ENCODE measurements around the gene PLPP6. TPM values are rescaled to one million over a fixed set of nuclear protein-coding genes. Genes with fewer than 3 reads are reported as not detected.
A peak's percentile ranks its signal among the peaks of the same experiment; 100 is the strongest.

The PLPP6 gene
- total and polyA plus RNA-seq, 2 donors, result 6.4 to 12.4 TPM

- Histone ChIP-seq H3K4me3 (ENCODE audit: low read length in 2 of 2) (no peak overlapping the region), H3K27me3 (ENCODE audit: control insufficient read depth in 2 of 2, insufficient read depth in 1 of 2, low read length in 1 of 2) (no peaks in the 10 kb centered on the region), H3K9me3 (ENCODE audit: control insufficient read depth in 2 of 2, insufficient read depth in 1 of 2, low read length in 1 of 2) (no peaks in the 10 kb centered on the region), H3K4me1 (ENCODE audit: control insufficient read depth in 2 of 2, insufficient read depth in 2 of 2, low read length in 2 of 2) (no peaks in the 10 kb centered on the region), H3K27ac (ENCODE audit: low read depth in 1 of 2, low read length in 1 of 2) (no peak overlapping the region), H3K36me3 (ENCODE audit: control insufficient read depth in 2 of 2, insufficient read depth in 2 of 2, low read length in 1 of 2) (peaks cover 22 to 32% of the 10 kb centered on the region in 2 donors)
- no peak for DNase-seq (ENCODE audit: low read depth in 6 of 9, low spot score in 9 of 9)
- 97% methylated on average over 3 of the region's 3 CpGs for WGBS
Observed at GRCh38 chr9:4691795-4692194, 29.7 kb downstream of the PLPP6 start.

DNA sequence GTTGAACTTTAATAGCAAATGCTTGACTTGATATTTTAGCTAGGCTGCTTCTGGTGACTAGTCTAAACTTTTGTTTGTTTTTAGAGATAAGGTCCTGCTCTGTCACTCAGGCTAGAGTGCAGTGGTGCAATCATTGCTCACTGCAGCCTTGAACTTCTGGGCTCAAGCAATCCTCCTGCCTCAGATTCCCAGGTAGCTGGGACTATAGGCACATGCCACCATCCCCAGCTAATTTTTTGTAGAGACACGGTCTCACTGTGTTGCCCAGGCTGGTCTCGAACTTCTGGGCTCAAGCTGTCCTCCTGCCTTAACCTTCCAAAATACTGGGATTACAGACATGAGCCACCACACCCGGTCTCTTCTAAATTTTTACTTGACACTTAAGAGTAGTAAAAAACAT lies 38.0 kb downstream of the PLPP6 start:
- Histone ChIP-seq H3K9me3 (ENCODE audit: control insufficient read depth in 2 of 2, insufficient read depth in 1 of 2, low read length in 1 of 2) (no peaks in the 10 kb centered on the region), H3K27ac (ENCODE audit: low read depth in 1 of 2, low read length in 1 of 2) (no peak overlapping the region), H3K36me3 (ENCODE audit: control insufficient read depth in 2 of 2, insufficient read depth in 2 of 2, low read length in 1 of 2) (peaks cover 4 to 47% of the 10 kb centered on the region in 2 donors), H3K4me3 (ENCODE audit: low read length in 2 of 2) (no peak overlapping the region), H3K27me3 (ENCODE audit: control insufficient read depth in 2 of 2, insufficient read depth in 1 of 2, low read length in 1 of 2) (no peaks in the 10 kb centered on the region), H3K4me1 (ENCODE audit: control insufficient read depth in 2 of 2, insufficient read depth in 2 of 2, low read length in 2 of 2) (no peaks in the 10 kb centered on the region)
- no peak for DNase-seq (ENCODE audit: low read depth in 6 of 9, low spot score in 9 of 9)
- 96% methylated on average over 3 of the region's 3 CpGs for WGBS

GRCh38 chr9:4700932-4701331 lies 38.8 kb downstream of the PLPP6 start:
- 97% methylated on average over 2 of the region's 2 CpGs for WGBS

DNA sequence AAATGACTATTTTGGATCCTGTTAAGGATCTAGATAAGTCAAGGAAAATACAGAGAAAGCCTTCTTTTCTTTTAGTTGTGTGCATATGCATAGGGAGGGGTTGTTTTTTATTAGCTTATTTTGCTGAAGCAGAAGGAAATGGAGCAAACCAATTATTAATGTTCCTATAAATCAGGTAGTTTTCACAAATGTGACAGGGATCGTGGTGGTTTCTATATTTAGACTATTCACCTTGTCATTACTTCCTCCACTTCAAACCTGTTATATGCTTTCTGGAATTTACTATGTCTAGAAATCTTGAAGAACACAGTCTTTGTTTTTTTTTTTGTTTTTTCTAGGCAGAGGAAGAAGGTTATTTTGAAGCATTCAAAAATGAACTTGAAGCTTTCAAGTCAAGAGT lies 39.4 kb downstream of the PLPP6 start:
- Histone ChIP-seq H3K27ac (ENCODE audit: low read depth in 1 of 2, low read length in 1 of 2) (no peak overlapping the region), H3K4me3 (ENCODE audit: low read length in 2 of 2) (no peak overlapping the region), H3K36me3 (ENCODE audit: control insufficient read depth in 2 of 2, insufficient read depth in 2 of 2, low read length in 1 of 2) (peaks cover 0 to 56% of the 10 kb centered on the region in 2 donors), H3K4me1 (ENCODE audit: control insufficient read depth in 2 of 2, insufficient read depth in 2 of 2, low read length in 2 of 2) (no peaks in the 10 kb centered on the region), H3K9me3 (ENCODE audit: control insufficient read depth in 2 of 2, insufficient read depth in 1 of 2, low read length in 1 of 2) (no peaks in the 10 kb centered on the region), H3K27me3 (ENCODE audit: control insufficient read depth in 2 of 2, insufficient read depth in 1 of 2, low read length in 1 of 2) (no peaks in the 10 kb centered on the region)
- 66% methylated on average over 1 of the region's 1 CpG for WGBS
- no peak for DNase-seq (ENCODE audit: low read depth in 6 of 9, low spot score in 9 of 9)

More at GRCh38 chr9:4700932-4701331, 38.8 kb downstream of the PLPP6 start:
- Histone ChIP-seq H3K27ac (ENCODE audit: low read depth in 1 of 2, low read length in 1 of 2) (no peak overlapping the region), H3K27me3 (ENCODE audit: control insufficient read depth in 2 of 2, insufficient read depth in 1 of 2, low read length in 1 of 2) (no peaks in the 10 kb centered on the region), H3K4me3 (ENCODE audit: low read length in 2 of 2) (no peak overlapping the region), H3K4me1 (ENCODE audit: control insufficient read depth in 2 of 2, insufficient read depth in 2 of 2, low read length in 2 of 2) (no peaks in the 10 kb centered on the region), H3K9me3 (ENCODE audit: control insufficient read depth in 2 of 2, insufficient read depth in 1 of 2, low read length in 1 of 2) (no peaks in the 10 kb centered on the region), H3K36me3 (ENCODE audit: control insufficient read depth in 2 of 2, insufficient read depth in 2 of 2, low read length in 1 of 2) (peaks cover 0 to 50% of the 10 kb centered on the region in 2 donors)
- DNase-seq (ENCODE audit: low read depth in 6 of 9, low spot score in 9 of 9), result no peak

DNA sequence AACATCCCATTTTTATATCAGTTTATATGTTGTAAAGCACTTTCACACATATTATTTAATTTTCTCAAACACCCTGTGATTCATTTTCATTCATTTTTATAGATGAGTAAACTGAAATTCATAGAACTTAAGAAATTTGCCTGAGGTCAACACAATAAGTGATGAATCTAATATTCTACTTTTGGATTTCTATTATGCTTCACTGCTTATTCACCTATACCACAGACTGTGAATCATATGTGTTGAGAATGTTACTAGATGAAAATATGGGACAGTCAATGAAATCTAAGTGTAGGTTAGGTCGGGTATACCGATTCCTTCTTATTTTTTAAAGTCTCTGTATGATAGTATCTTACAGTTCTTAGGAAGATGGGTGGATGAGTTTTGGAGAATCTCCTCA lies 42.0 kb downstream of the PLPP6 start:
- Histone ChIP-seq H3K27me3 (ENCODE audit: control insufficient read depth in 2 of 2, insufficient read depth in 1 of 2, low read length in 1 of 2) (no peaks in the 10 kb centered on the region), H3K4me3 (ENCODE audit: low read length in 2 of 2) (no peak overlapping the region), H3K4me1 (ENCODE audit: control insufficient read depth in 2 of 2, insufficient read depth in 2 of 2, low read length in 2 of 2) (no peaks in the 10 kb centered on the region), H3K36me3 (ENCODE audit: control insufficient read depth in 2 of 2, insufficient read depth in 2 of 2, low read length in 1 of 2) (peaks cover 0 to 46% of the 10 kb centered on the region in 2 donors), H3K27ac (ENCODE audit: low read depth in 1 of 2, low read length in 1 of 2) (no peak overlapping the region), H3K9me3 (ENCODE audit: control insufficient read depth in 2 of 2, insufficient read depth in 1 of 2, low read length in 1 of 2) (no peaks in the 10 kb centered on the region)
- DNase-seq (ENCODE audit: low read depth in 6 of 9, low spot score in 9 of 9), result no peak
- 98% methylated on average over 2 of the region's 2 CpGs for WGBS

- WGBS, result 75% methylated on average over 2 of the region's 2 CpGs
- Histone ChIP-seq H3K27ac (ENCODE audit: low read depth in 1 of 2, low read length in 1 of 2) (no peak overlapping the region), H3K9me3 (ENCODE audit: control insufficient read depth in 2 of 2, insufficient read depth in 1 of 2, low read length in 1 of 2) (no peaks in the 10 kb centered on the region), H3K4me3 (ENCODE audit: low read length in 2 of 2) (no peak overlapping the region), H3K27me3 (ENCODE audit: control insufficient read depth in 2 of 2, insufficient read depth in 1 of 2, low read length in 1 of 2) (no peaks in the 10 kb centered on the region), H3K4me1 (ENCODE audit: control insufficient read depth in 2 of 2, insufficient read depth in 2 of 2, low read length in 2 of 2) (no peaks in the 10 kb centered on the region), H3K36me3 (ENCODE audit: control insufficient read depth in 2 of 2, insufficient read depth in 2 of 2, low read length in 1 of 2) (peaks cover 6 to 50% of the 10 kb centered on the region in 2 donors)
- no peak for DNase-seq (ENCODE audit: low read depth in 6 of 9, low spot score in 9 of 9)
Observed at GRCh38 chr9:4706021-4706420, 43.9 kb downstream of the PLPP6 start.

DNA sequence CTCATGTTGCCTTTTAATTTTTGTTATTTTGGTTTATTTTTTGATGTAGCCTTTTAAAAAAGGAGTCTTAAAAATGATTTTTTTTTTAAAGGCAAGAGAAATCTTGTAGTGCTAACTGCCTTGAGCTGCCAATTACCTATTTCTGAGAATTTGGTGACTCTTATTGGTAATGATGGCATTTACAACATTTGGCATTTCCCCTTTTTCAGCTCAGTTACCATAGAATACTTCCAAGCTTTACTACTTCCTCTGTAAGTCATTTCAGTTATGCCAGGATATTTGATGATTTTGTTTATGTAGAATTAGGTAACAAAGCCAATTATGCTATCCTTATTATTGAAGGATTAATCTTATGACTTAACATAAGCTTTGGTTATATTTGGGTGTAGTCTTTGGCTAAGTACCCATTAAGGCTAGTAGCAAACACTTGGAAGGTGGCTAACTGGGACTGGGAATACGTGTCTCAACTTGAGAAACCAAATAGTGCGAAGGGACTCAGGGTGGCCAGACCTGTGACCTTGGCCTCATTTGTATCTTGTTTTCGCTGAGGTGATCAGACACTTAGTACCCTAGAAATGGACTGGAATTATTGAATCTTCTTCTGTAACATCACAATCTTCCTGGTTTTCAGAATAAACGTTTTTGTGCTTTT lies 45.0 kb downstream of the PLPP6 start:
- DNase-seq (ENCODE audit: low read depth in 6 of 9, low spot score in 9 of 9), result no peak
- Histone ChIP-seq H3K9me3 (ENCODE audit: control insufficient read depth in 2 of 2, insufficient read depth in 1 of 2, low read length in 1 of 2) (no peaks in the 10 kb centered on the region), H3K4me1 (ENCODE audit: control insufficient read depth in 2 of 2, insufficient read depth in 2 of 2, low read length in 2 of 2) (no peaks in the 10 kb centered on the region), H3K27ac (ENCODE audit: low read depth in 1 of 2, low read length in 1 of 2) (no peak overlapping the region), H3K36me3 (ENCODE audit: control insufficient read depth in 2 of 2, insufficient read depth in 2 of 2, low read length in 1 of 2) (peaks cover 6 to 45% of the 10 kb centered on the region in 2 donors), H3K27me3 (ENCODE audit: control insufficient read depth in 2 of 2, insufficient read depth in 1 of 2, low read length in 1 of 2) (no peaks in the 10 kb centered on the region), H3K4me3 (ENCODE audit: low read length in 2 of 2) (no peak overlapping the region)
- 84% methylated on average over 4 of the region's 4 CpGs for WGBS

DNA sequence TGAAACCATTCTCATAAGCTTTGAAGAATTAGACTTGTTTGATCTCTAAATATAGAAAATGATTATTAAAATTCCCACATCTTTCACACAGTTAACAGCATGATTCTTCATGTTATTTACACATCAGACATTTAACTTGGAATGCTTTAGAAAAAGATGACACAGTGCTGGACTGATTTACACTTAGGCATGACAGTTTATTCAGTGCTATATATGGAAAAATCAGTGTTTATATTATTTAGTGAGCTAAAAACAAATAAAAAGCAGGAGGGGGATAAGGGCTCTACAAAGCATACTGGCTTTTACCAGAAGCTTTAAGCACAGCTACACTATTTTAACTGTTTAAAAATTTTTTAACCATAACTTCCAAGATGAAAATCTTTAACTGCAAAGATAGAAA lies 47.3 kb downstream of the PLPP6 start:
- DNase-seq (ENCODE audit: low read depth in 6 of 9, low spot score in 9 of 9), result no peak
- no peak overlapping the region for H3K4me3 ChIP-seq (ENCODE audit: low read length in 2 of 2)
- H3K9me3 ChIP-seq (ENCODE audit: control insufficient read depth in 2 of 2, insufficient read depth in 1 of 2, low read length in 1 of 2), result no peaks in the 10 kb centered on the region
- H3K36me3 ChIP-seq (ENCODE audit: control insufficient read depth in 2 of 2, insufficient read depth in 2 of 2, low read length in 1 of 2), result peaks cover 6 to 38% of the 10 kb centered on the region in 2 donors
- H3K27ac ChIP-seq (ENCODE audit: low read depth in 1 of 2, low read length in 1 of 2), result no peak overlapping the region
- H3K4me1 ChIP-seq (ENCODE audit: control insufficient read depth in 2 of 2, insufficient read depth in 2 of 2, low read length in 2 of 2), result no peaks in the 10 kb centered on the region
- H3K27me3 ChIP-seq (ENCODE audit: control insufficient read depth in 2 of 2, insufficient read depth in 1 of 2, low read length in 1 of 2), result no peaks in the 10 kb centered on the region

DNA sequence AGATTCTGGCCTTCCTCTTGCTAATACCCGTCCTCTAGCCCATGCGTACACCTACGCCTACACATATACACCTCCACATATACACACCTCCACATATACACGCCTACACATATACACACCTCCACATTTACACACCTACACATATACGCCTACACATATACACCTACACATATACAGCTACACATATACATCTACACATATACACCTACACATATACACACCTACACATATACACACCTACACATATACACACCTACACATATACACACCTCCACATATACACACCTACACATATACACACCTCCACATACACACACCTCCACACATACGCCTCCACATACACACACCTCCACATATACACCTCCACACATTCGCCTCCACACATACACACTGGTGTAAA lies 51.8 kb downstream of the PLPP6 start:
- no peak overlapping the region for H3K4me3 ChIP-seq (ENCODE audit: low read length in 2 of 2)
- WGBS, result 75% methylated on average over 7 of the region's 7 CpGs
- no peaks in the 10 kb centered on the region for H3K4me1 ChIP-seq (ENCODE audit: control insufficient read depth in 2 of 2, insufficient read depth in 2 of 2, low read length in 2 of 2)
- peaks cover 24 to 51% of the 10 kb centered on the region in 2 donors for H3K36me3 ChIP-seq (ENCODE audit: control insufficient read depth in 2 of 2, insufficient read depth in 2 of 2, low read length in 1 of 2)
- H3K9me3 ChIP-seq (ENCODE audit: control insufficient read depth in 2 of 2, insufficient read depth in 1 of 2, low read length in 1 of 2), result no peaks in the 10 kb centered on the region
- no peaks in the 10 kb centered on the region for H3K27me3 ChIP-seq (ENCODE audit: control insufficient read depth in 2 of 2, insufficient read depth in 1 of 2, low read length in 1 of 2)
- H3K27ac ChIP-seq (ENCODE audit: low read depth in 1 of 2, low read length in 1 of 2), result no peak overlapping the region
- DNase-seq (ENCODE audit: low read depth in 6 of 9, low spot score in 9 of 9), result peak in 1 of 9 donors; percentile 5

Measured in thymus (tissue), 11 donors.